Activated T-cell treated with anti-CD3 and anti-CD28 coated beads, Interleukin-2, amount 50 U/mL, for 4 hours (primary cell): ENCODE measurements around the gene FBXO31. TPM values are rescaled to one million over a fixed set of nuclear protein-coding genes. Genes with fewer than 3 reads are reported as not detected.

ENCODE experiments used
- ATAC-seq, 2 donors: fragments of 200-7000 bp; cut with Tn5 transposase; one replicate each; pipeline ENCODE4 v1.10.0; 2021
- DNase-seq: peaks from one replicate; pipeline ENCODE4 v3.0.0-alpha.2; 2020
- H3K27me3 Mint-ChIP-seq: one replicate; pipeline ENCODE4 v1.8.0; 2021; ENCODE audit warnings: low read depth, mixed read lengths
- H3K36me3 Mint-ChIP-seq: one replicate; pipeline ENCODE4 v1.8.0; 2022; ENCODE audit warnings: mixed read lengths; ENCODE audit not compliant: insufficient read depth
- H3K4me1 Mint-ChIP-seq: one replicate; pipeline ENCODE4 v1.8.0; 2021; ENCODE audit warnings: low read depth, mixed read lengths
- H3K4me3 Mint-ChIP-seq: one replicate; pipeline ENCODE4 v1.8.0; 2021; ENCODE audit warnings: mild to moderate bottlenecking, moderate library complexity, mixed read lengths
- H3K9me3 Mint-ChIP-seq: one replicate; pipeline ENCODE4 v1.8.0; 2021; ENCODE audit warnings: mixed read lengths
- total RNA-seq, 3 donors: library from RNA; stranded (reverse); gene quantifications; one replicate each; pipeline ENCODE4 v1.2.1, GENCODE V29; 2021

The FBXO31 gene
- total RNA-seq, 3 donors from 2014 or later = 53.0 to 58.1 (median 55.5) TPM

DNA sequence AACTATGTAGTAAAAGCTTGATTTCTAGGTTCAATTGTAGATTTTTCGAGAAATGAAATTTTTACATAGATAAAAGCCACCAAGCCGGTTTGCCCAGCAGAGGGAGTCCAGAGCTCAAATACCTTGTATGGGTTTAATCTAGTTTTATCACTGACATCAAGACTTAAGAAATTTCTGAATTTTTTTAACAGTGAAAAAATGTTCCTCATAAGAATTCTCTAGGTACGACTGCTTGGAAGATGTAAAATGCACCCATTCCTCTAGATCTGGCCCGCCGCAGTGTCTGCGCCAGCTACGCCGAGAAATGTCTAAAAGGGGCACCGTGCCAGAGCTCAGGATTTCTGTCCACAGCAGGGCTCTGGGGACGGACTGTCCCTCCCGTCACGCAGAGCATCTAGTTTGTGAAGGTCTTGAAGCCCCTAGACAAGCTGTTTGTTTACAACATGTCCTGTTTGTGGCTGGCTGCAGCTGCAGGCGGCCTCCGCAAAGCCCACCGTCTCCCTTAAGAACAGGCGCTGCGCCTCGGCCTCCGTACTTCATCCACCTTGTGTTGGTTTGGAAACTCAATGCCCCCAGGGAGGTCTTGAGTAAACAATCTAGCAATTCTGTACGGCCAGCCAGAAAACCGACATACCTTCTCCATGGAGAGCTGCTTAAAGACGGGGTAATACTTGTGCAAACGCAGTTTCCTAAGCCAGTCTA lies 33.4 kb upstream of the FBXO31 start:
- no peaks in the 10 kb centered on the region for H3K9me3 Mint-ChIP-seq
- H3K36me3 Mint-ChIP-seq = peaks cover 26% of the 10 kb centered on the region
- H3K27me3 Mint-ChIP-seq = no peaks in the 10 kb centered on the region
- DNase-seq = peak; percentile 25
- no peak for ATAC-seq
- H3K4me3 Mint-ChIP-seq = no peak overlapping the region
- H3K4me1 Mint-ChIP-seq = no peaks in the 10 kb centered on the region

DNA sequence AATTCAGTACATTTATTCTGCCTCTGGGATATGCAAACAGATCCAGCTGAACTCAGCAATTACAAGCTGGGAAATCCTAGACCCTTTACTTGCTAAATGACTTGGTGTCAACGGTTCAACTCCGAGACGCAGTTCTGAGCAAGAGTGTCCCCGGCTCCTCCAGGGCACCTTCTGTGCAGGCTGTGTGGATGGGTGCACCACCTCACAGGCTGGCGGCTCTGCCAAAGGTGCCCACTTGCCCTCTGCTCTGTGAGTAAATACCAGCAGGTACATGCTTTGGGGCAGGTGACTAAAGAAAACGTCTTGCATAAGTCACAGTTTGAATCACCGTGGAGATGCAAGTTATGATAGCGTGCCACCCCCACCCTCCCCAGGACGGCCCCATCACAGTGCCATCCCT lies 31.9 kb upstream of the FBXO31 start:
- no peak overlapping the region for H3K4me3 Mint-ChIP-seq
- no peak for ATAC-seq
- no peaks in the 10 kb centered on the region for H3K27me3 Mint-ChIP-seq
- no peak for DNase-seq
- H3K36me3 Mint-ChIP-seq = peaks cover 27% of the 10 kb centered on the region
- H3K9me3 Mint-ChIP-seq = no peaks in the 10 kb centered on the region
- no peaks in the 10 kb centered on the region for H3K4me1 Mint-ChIP-seq

DNA sequence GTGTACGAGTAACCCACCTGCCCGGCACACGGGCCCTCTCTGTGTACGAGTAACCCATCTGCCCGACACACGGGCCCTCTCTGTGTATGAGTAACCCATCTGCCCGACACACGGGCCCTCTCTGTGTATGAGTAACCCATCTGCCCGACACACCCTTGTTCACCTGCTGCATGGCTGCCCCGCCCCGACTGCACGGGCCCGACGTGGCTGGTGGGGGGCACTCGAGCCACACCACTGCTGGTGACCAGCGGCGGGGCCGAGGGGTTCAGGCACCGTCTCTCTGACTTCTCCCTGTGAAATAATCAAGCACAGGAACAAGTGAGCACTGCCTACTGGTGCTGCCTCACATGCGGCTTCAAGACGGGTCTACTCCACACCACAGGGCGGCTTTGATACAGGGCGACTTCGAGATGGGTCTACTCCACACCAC lies 30.7 kb upstream of the FBXO31 start:
- Mint-ChIP-seq H3K9me3 (no peaks in the 10 kb centered on the region), H3K36me3 (peaks cover 26% of the 10 kb centered on the region), H3K27me3 (no peaks in the 10 kb centered on the region), H3K4me3 (no peak overlapping the region), H3K4me1 (no peaks in the 10 kb centered on the region)
- DNase-seq = no peak
- peak in 1 of 2 donors; percentile 25 for ATAC-seq

DNA sequence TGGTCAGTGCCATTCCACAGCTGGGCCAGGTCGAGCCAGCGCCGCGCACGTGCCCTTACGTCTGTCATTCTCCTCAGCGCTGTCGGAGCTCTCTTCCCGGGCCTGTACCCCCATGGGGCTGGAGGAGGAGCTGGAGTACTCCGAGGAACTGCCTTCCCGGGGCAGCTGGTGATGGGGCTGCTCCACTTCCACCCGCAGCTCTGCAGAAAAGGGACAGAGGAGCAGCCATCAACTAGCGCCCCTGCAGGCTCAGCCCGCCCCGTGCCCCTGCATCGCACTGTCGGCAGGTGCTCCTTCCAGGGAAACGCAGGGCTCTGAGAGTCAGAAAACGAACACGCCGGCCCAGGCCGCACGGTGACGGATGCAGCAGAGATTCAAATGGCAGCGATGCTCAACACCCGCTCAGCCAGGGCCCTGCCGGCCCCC lies 29.4 kb upstream of the FBXO31 start:
- H3K4me1 Mint-ChIP-seq = no peaks in the 10 kb centered on the region

DNA sequence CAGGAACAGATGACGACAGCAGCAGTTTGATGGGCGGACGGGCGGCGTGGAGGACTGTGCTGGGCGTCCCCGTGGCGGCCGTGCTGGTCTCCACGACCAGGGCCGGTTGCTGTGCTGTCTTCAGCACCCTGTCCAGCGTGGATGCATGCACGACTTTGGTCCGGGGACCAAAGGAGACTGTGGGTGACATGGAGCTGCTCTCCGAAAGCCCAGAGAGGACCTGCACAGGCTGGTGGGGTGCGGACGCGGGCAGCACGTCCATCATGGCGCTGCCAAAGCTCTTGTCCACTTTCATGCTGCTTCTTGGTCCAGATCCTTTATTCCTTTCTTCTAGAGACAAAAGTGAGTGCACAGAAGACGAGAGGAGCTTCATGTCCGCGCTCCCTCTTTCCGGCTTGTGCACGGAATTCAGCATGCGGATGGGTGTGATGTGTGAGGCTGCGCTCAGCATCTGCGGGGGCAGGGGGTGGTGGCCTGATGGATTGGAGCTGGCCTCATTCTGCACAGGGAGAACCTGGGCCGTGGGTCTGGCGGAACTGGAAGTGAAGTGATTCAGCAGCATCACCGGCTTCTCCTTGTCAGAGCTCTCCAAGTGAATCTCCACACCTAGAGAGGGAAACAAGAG lies 28.9 kb upstream of the FBXO31 start:
- Mint-ChIP-seq H3K4me3 (no peak overlapping the region), H3K4me1 (no peaks in the 10 kb centered on the region), H3K36me3 (peaks cover 27% of the 10 kb centered on the region), H3K9me3 (no peaks in the 10 kb centered on the region), H3K27me3 (no peaks in the 10 kb centered on the region)
- ATAC-seq (no peak), DNase-seq (no peak)

More for the DNA sequence above, 29.4 kb upstream of the FBXO31 start:
- Mint-ChIP-seq H3K36me3 (peaks cover 26% of the 10 kb centered on the region), H3K4me3 (no peak overlapping the region), H3K27me3 (no peaks in the 10 kb centered on the region), H3K9me3 (no peaks in the 10 kb centered on the region)
- ATAC-seq = no peak
- DNase-seq = no peak

DNA sequence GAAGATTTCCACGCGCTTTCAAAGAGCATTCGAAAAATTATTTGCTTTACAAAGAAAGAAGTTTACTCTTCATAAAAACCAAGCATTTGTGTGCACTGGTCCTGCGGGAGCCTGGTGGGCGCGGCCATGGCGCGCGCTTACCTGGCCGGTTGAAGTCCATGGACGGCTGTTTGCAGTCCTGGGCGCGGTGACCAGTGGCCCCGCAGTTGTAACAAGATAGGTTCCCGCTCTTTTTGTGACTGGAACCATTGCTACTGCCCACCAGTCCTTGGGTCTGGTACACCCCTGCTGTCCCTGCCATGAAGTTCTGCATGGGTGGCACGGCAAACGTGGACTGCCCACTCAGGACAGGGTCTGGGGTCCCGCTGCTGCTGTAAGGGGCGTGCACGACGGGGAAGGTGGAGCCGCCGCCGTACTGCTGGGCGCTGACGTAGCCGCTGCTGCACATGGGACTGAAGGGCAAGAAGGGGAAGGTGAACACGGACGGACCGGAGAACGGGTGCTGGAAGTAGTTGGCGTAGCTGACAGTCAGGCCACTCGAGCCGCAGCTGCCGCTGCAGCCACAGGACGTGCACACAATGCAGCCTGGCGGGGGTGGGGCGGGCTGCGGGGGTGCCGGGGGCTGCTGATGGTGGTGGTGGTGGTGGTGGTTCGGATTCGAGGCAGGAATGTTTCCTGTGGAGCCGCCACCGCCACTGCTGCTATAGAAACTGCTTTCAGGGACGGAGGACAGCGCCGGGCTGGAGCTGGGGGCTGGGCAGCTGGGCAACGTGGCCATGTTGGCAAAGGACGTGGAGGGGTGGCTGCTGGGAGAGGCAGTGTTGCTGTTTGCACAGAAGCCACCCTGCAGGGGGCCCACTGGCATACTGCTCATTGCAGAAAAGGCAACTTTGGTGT lies 28.0 kb upstream of the FBXO31 start:
- ATAC-seq = no peak
- peaks cover 1% of the 10 kb centered on the region for H3K4me1 Mint-ChIP-seq
- no peak overlapping the region for H3K4me3 Mint-ChIP-seq
- H3K27me3 Mint-ChIP-seq = no peaks in the 10 kb centered on the region
- H3K36me3 Mint-ChIP-seq = peaks cover 29% of the 10 kb centered on the region
- H3K9me3 Mint-ChIP-seq = no peaks in the 10 kb centered on the region
- no peak for DNase-seq

DNA sequence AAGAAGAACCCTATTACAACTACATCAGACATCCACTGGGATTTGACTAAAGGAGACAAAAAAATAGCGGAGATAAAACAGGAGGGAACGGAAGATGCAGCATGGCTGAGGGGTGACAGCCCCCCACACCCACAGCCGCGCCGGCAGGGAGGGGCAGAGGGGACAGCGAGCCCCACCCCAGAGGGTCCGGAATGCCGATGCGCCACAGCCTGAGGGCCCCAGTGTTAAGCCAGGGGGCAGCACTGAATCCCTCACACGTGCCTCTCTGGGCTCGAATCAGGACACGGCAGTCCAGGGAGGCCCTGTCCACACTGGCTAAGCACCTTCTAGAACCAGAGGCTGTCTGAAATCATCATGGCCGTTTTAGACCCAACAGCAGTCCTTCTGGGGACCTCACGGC lies 27.4 kb upstream of the FBXO31 start:
- no peak overlapping the region for H3K4me3 Mint-ChIP-seq
- no peak for DNase-seq
- H3K27me3 Mint-ChIP-seq = no peaks in the 10 kb centered on the region
- no peak for ATAC-seq
- H3K4me1 Mint-ChIP-seq = peaks cover 2% of the 10 kb centered on the region
- H3K9me3 Mint-ChIP-seq = no peaks in the 10 kb centered on the region
- H3K36me3 Mint-ChIP-seq = peaks cover 29% of the 10 kb centered on the region

DNA sequence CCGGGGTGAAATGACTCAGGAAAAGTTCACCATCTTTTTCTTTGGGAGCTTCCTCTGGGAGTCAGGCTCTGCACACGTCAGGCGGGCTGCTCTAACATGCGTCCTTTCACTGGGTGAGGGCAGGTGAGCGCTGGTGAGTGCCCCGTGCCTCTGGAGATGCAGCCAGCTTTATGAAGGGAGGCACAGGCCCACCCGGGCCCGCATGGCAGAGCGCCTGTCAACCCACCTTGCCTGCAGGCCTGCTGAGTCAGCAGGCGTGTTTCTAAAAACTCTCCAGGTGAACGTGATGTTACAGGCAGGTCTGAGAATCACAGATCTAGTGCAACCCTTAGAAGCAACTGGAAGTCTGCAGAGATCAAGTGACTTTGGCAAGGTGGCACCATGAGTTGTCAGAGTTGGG lies 27.0 kb upstream of the FBXO31 start:
- peaks cover 28% of the 10 kb centered on the region for H3K36me3 Mint-ChIP-seq
- no peaks in the 10 kb centered on the region for H3K9me3 Mint-ChIP-seq
- no peaks in the 10 kb centered on the region for H3K27me3 Mint-ChIP-seq
- peaks cover 2% of the 10 kb centered on the region for H3K4me1 Mint-ChIP-seq
- no peak overlapping the region for H3K4me3 Mint-ChIP-seq
- ATAC-seq = no peak
- no peak for DNase-seq

DNA sequence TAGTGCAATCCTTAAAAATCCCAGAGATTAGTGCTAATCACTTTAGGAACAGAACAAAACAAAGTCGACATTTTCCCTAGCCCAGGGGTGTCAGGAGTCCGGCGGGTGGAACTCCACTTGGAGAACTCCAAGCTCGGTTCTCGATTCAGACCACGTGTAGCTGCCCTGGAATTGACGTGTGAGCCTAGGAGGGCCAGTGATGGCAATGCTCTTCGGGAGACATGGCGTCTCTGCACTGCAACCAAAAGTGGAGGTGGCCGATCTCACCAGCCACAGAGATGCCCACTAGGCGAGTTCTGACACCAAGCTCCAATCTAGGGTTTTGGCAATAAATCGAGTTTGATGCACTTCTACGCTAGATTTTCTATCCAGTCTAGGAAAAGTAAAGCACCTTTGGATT lies 26.2 kb upstream of the FBXO31 start:
- Mint-ChIP-seq H3K36me3 (peaks cover 27% of the 10 kb centered on the region), H3K4me3 (no peak overlapping the region), H3K4me1 (peaks cover 2% of the 10 kb centered on the region), H3K27me3 (no peaks in the 10 kb centered on the region), H3K9me3 (no peaks in the 10 kb centered on the region)
- ATAC-seq = no peak
- no peak for DNase-seq

DNA sequence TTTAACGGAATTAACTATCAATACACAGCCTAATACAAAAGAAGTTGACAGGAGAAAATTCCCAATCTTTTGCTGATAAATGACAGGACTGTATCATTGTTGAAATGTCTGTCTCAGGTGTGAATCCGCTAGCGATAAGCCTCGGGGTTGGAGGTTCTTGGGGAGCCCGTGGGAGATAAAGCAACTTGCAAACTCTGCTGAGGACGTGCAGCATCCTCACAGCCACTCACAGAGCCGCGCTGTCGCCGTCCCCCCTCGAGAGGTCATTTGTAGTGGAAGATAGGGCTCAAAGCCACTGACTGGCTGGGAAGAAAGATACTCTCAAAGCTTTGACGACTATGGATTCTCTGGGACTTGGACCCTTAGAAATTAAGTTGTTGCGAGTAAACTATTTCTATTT lies 25.6 kb upstream of the FBXO31 start:
- H3K4me3 Mint-ChIP-seq = no peak overlapping the region
- ATAC-seq (no peak), DNase-seq (no peak)
- H3K9me3 Mint-ChIP-seq = no peaks in the 10 kb centered on the region
- H3K36me3 Mint-ChIP-seq = peaks cover 27% of the 10 kb centered on the region
- no peaks in the 10 kb centered on the region for H3K27me3 Mint-ChIP-seq
- H3K4me1 Mint-ChIP-seq = peaks cover 2% of the 10 kb centered on the region

DNA sequence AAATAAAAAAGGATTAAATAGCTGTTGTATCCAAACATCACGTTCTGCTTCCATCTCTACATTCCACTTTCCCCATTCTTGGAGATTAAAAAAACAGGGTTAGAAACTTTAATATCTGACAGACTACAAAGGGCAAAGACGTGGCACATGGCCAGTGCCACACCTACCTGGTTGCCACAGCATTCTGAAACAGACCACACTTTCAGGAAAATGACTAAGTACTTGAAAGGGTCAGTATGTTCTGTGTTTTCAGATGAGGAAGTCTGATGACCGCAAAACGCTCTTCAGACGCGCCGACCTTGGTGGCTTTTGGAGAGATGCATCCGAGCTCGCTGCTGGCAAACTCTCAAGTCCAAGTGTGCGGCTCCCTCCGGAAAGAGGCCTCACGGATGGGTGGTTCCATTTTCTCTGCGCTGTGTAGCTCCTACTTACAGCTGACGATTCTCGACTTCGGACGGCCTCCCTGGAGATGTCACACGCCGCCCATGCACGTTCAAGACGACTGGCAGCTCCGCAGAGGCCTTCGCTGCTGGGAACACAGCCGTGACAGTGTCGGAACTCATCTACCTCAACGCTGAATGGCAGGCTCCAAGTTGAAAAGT lies 24.0 kb upstream of the FBXO31 start:
- H3K4me3 Mint-ChIP-seq = no peak overlapping the region
- peaks cover 2% of the 10 kb centered on the region for H3K4me1 Mint-ChIP-seq
- H3K36me3 Mint-ChIP-seq = peaks cover 20% of the 10 kb centered on the region
- H3K27me3 Mint-ChIP-seq = no peaks in the 10 kb centered on the region
- no peak for ATAC-seq
- no peak for DNase-seq
- H3K9me3 Mint-ChIP-seq = no peaks in the 10 kb centered on the region

DNA sequence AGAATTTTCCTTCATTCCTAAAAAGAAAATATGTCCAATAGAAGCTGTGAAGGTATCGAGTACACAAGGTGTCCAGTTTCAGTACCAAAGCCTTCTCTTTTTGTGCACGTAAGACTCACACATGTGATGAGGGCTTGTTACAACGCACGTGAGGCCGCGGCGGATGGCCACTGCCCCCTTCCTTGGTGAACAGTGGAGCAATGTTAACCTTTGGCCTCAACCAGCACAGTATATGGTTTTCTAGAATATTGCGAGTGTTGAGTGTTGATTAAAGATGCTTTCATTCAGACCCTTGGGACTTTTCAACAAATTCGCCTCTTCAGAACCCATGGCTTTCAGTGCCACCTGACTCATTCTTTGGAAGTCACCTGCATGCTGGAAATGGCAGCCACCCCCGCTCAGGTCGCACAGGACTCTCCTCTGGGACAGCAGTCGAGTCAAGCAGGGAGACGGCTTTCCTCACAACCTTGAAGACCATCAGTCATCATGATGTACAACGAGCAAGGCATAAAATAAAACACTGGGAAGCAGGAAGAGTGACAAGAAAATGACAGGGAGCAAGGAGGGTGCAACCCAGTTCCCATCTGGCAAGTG lies 23.0 kb upstream of the FBXO31 start:
- ATAC-seq (no peak), DNase-seq (no peak)
- Mint-ChIP-seq H3K9me3 (no peaks in the 10 kb centered on the region), H3K27me3 (no peaks in the 10 kb centered on the region), H3K4me3 (no peak overlapping the region), H3K36me3 (peaks cover 17% of the 10 kb centered on the region), H3K4me1 (peaks cover 2% of the 10 kb centered on the region)

DNA sequence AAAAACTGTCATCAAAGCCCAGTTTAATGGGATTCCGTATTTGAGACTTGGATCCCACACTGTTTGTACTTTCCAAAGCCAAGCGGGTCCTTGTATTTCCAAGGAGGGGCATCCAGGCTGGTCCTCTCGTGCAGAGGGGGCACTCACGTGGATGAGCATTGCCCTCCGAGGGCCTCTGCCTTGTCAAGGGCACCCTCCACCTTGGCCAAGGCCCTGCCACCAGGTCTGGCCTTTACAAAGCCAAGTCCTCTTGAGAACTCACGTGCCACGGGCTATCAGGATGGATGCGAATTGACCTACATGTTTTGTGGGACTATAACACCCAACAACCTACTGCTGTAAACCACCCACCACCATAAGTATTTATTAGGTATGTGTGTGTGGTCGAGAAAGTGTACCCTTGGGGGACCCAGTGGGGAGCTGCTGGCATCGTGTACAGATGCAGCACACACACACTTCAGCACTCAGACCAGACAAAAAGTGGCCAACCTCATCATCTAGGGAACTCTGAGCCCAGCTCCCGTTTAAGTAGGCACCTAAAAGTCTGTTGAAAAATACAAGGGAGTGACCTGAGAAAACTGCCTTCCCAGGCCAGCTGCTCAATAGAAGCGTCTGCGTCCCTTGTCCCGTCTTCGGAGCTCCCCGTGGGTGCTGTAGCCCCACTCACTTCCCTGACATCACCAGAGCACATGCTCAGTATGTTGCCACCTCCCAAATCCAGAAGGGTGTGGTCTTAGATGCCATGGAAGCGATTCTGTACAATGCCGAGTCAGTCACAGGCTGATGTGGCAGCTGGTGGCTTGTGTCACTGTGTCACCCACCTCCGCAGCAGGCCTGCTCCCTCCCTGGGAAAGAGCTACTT lies 21.4 kb upstream of the FBXO31 start:
- Mint-ChIP-seq H3K36me3 (peaks cover 13% of the 10 kb centered on the region), H3K4me1 (peaks cover 2% of the 10 kb centered on the region), H3K9me3 (no peaks in the 10 kb centered on the region), H3K4me3 (no peak overlapping the region), H3K27me3 (no peaks in the 10 kb centered on the region)
- ATAC-seq (no peak), DNase-seq (no peak)
